ENCODE results near the gene SH2D1B. TPM values are rescaled to one million over a fixed set of nuclear protein-coding genes. Genes with fewer than 3 reads are reported as not detected.
"Not testable (repeated sequence)": the region's sequence is repeated elsewhere in the genome, so short reads cannot be mapped to it uniquely, and the experiment has no call there.

Gene SH2D1B
- total RNA-seq, 4 donors from 2014 or later: not detected

GRCh38 chr1:162353702-162354101, 58.2 kb downstream of the SH2D1B start:
- intact Hi-C loops (cut with DNase I; ENCODE audit: low total_unique reads): loop anchor here (5.0 kb wide), 1 partner anchor 159 kb away; no protein-coding TSS in a partner anchor
- no peak for DNase-seq (ENCODE audit: low spot score in 2 of 2)
- WGBS, 2 donors: 77 to 85% methylated on average over 5 of the region's 5 CpGs
- H3K4me3 ChIP-seq (ENCODE audit: low read depth, poor library complexity, severe bottlenecking): no peak overlapping the region
- TF ChIP-seq CTCF (IDR thresholded peaks at IDR 0.05) (no peak), POLR2A (IDR thresholded peaks at IDR 0.05) (no peak)

GRCh38 chr1:162353078-162353477, 58.9 kb downstream of the SH2D1B start:
- 89 to 91% methylated on average over 9 of the region's 9 CpGs for WGBS, 2 donors
- no peak overlapping the region for H3K4me3 ChIP-seq (ENCODE audit: low read depth, poor library complexity, severe bottlenecking)
- TF ChIP-seq POLR2A (IDR thresholded peaks at IDR 0.05) (no peak), CTCF (IDR thresholded peaks at IDR 0.05) (no peak)
- intact Hi-C loops (cut with DNase I; ENCODE audit: low total_unique reads): loop anchor here (5.0 kb wide), 1 partner anchor 159 kb away; no protein-coding TSS in a partner anchor
- no peak for DNase-seq (ENCODE audit: low spot score in 2 of 2)

GRCh38 chr1:162351874-162352273, 60.1 kb downstream of the SH2D1B start:
- WGBS, 2 donors: 87 to 91% methylated on average over 3 of the region's 4 CpGs
- not testable (repeated sequence) for DNase-seq (ENCODE audit: low spot score in 2 of 2); H3K4me3 ChIP-seq (ENCODE audit: low read depth, poor library complexity, severe bottlenecking)
- intact Hi-C loops (cut with DNase I; ENCODE audit: low total_unique reads): loop anchor here (5.0 kb wide), 1 partner anchor 160 kb away; no protein-coding TSS in a partner anchor

- WGBS, 2 donors: 86 to 88% methylated on average over 6 of the region's 6 CpGs
- H3K4me3 ChIP-seq (ENCODE audit: low read depth, poor library complexity, severe bottlenecking): no peak overlapping the region
- intact Hi-C loops (cut with DNase I; ENCODE audit: low total_unique reads): loop anchor here (5.0 kb wide), 1 partner anchor 161 kb away; no protein-coding TSS in a partner anchor
- DNase-seq (ENCODE audit: low spot score in 2 of 2): no peak
- no peak for TF ChIP-seq POLR2A (IDR thresholded peaks at IDR 0.05)
- no peak for TF ChIP-seq CTCF (IDR thresholded peaks at IDR 0.05)
Measured at GRCh38 chr1:162351246-162351842, 60.6 kb downstream of the SH2D1B start.

GRCh38 chr1:162349635-162350330, 62.2 kb downstream of the SH2D1B start:
- no peak for TF ChIP-seq POLR2A (IDR thresholded peaks at IDR 0.05)
- no peak for TF ChIP-seq CTCF (IDR thresholded peaks at IDR 0.05)
- no peak overlapping the region for H3K4me3 ChIP-seq (ENCODE audit: low read depth, poor library complexity, severe bottlenecking)
- intact Hi-C loops (cut with DNase I; ENCODE audit: low total_unique reads): loop anchor here (5.0 kb wide), 1 partner anchor 163 kb away; no protein-coding TSS in a partner anchor
- WGBS, 2 donors: 49 to 50% methylated on average over 11 of the region's 11 CpGs
- no peak for DNase-seq (ENCODE audit: low spot score in 2 of 2)

- TF ChIP-seq POLR2A (IDR thresholded peaks at IDR 0.05) (no peak), CTCF (IDR thresholded peaks at IDR 0.05) (no peak)
- no peak overlapping the region for H3K4me3 ChIP-seq (ENCODE audit: low read depth, poor library complexity, severe bottlenecking)
- no peak for DNase-seq (ENCODE audit: low spot score in 2 of 2)
- WGBS, 2 donors: 57 to 63% methylated on average over 3 of the region's 3 CpGs
- intact Hi-C loops (cut with DNase I; ENCODE audit: low total_unique reads): no loop called here
Measured at GRCh38 chr1:162347281-162347680, 64.7 kb downstream of the SH2D1B start.
